Activated CD4-positive, alpha-beta T cell treated with anti-CD3 and anti-CD28 coated beads for 24 hours (primary cell): ENCODE measurements around the gene ZAR1.

Experiments used
- DNase-seq, 2 donors: peaks; one replicate each; pipeline ENCODE4 v3.0.0-alpha.2; 2020; ENCODE audit warnings: low read depth in 2 of 2

Gene ZAR1

DNA sequence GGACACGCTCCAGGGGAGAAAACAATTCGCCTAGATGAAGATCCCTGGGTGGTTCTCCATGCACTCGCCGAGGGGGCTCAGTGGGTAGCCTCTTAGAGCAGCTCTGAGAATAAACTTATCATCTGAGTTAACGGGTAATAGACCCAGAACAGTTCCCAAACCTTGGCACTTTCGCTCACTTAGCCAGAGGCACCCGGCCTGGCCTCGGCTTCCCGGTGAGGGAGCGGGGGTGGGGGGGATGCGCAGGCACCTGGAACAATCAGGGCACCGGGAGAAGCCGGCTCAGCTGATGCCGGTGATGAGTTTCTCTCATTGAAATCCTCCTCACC is 405 bp upstream of the ZAR1 start:
- DNase-seq: no peak

DNA sequence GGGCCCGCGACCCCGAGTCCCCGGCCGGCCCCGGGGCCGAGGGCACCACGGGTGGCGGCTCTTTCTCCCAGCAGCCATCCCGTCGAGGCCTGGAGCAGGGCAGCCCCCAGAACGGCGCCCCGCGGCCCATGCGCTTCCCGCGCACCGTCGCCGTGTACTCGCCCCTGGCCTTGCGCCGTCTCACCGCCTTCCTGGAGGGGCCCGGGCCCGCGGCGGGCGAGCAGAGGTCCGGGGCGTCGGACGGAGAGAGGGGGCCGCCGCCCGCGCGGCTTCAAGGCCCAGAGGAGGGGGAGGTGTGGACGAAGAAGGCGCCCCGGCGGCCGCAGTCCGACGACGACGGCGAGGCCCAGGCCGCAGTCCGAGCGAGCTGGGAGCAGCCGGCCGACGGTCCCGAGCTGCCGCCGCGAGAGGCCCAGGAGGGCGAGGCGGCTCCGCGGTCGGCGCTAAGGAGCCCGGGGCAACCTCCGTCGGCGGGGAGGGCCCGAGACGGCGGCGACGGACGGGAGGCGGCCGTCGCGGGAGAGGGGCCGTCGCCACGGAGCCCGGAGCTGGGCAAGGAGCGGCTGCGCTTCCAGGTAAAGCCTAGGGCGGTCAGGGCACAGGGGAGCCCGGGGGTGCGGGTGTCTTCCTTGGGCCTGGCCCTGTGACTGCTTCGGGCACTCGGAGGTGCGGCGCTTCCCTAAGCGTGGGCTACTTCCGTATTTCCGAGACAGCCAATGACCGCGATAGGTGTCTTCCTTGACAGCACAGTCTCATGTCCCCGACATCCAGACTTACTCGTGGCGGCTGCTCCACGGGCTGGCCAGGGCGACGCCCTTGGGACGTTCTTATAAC is 845 bp downstream of the ZAR1 start:
- no peak for DNase-seq

- DNase-seq: no peak
Measured at GRCh38 chr4:48491514-48492176, 1.6 kb downstream of the ZAR1 start.

- no peak for DNase-seq
Measured at GRCh38 chr4:48493452-48494100, 3.5 kb downstream of the ZAR1 start.

DNA sequence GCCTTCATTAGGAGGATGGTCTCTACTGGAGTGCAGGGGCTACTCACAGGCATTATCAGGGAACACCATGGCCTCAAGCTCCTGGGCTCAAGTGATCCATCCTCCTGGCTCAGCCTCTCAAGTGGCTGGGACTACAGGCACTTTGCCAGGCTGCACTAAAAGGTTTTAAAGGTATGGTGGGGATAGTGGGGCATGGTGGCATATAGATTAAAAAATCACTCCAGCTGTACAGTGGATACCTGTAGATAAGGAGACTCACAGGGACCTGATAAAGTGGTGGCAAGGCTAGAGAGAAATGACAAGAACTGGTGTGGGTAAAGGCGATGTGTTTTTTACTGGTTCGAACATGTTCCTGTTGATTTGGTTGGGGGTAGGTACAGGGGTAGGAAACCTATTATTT is 5.9 kb downstream of the ZAR1 start:
- DNase-seq: no peak

GRCh38 chr4:48498895-48499294 is 8.8 kb downstream of the ZAR1 start:
- DNase-seq: no peak

DNA sequence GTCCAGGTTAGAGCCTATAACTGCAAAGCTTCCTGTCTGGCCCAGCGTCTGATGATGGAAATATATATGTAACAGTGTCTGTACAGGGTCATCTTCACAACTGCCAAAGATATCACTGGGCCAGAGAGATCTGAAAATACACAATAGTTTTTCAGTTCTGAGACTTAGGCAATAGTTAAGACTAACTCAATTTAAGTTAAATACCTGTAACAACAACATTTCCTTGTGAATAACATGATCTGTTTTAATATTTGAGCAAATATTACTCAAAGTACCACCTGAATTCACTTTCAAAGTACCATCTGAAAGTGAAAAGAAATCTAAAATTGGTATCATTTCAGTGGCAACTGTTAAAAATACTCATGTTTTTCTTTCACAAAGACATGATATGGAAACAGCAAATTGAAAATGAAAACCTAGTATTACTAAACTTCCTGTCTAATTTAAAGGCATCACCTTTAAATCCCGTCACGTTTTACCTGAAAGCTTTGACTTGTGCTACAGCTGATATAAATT is 9.6 kb downstream of the ZAR1 start:
- DNase-seq: no peak

- no peak for DNase-seq
Measured at GRCh38 chr4:48503233-48504025, 13.4 kb downstream of the ZAR1 start.

DNA sequence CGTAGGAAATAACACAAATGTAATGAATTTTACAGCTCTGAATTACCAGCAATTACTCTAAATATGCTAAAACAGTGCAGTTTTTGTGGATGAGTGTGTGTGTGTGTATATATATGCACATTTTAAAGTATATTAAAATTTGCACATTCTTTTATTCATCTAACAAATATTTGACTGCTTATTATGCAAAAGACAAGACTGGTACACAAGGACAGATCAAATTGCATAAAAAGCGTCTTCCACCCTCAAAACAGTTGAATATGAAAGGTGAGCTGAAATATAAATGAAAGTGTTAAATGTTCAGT is 13.9 kb downstream of the ZAR1 start:
- no peak for DNase-seq

DNA sequence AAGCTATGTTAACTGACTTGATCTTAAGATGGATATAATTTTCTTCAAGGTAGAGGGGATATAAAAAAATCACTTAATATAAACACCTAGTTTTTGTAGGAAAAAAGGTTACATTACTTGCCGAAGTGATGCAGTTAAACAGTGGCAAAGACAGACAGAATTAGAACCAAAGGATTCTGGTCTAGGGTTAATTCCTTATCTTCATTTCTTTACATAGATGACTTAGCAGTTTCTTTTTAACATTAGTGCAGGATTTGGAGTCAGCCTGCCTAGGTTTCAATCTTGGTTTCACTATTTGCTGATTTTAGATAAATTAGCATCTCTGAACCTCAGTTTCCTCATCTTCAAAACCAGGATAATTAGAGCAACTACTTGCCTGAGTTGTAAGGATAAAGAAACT is 14.3 kb downstream of the ZAR1 start:
- no peak for DNase-seq

- DNase-seq: no peak
Measured at GRCh38 chr4:48506716-48507115, 16.7 kb downstream of the ZAR1 start.

DNA sequence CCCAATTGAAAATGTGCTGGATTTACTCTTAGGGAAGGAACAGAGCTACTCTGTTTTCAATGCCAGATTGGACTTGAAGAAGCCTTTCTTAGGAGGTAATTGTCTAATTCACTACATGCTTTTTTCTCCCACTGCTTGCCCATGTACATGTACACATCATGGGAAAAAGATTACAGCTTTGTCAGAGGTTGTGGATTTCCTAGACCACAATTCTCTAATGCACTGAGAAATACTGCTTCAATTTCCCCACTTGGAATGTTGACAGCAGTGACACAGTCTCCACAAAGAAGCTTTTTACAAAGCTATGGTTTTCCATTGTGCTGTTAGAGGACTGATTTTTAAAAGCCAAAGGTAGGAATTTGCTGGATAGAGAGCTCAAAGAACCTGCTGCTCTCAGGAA is 19.5 kb downstream of the ZAR1 start:
- no peak for DNase-seq

- DNase-seq: no peak
Measured at GRCh38 chr4:48518143-48518542, 28.1 kb downstream of the ZAR1 start.

- no peak for DNase-seq
Measured at GRCh38 chr4:48526406-48526805, 36.4 kb downstream of the ZAR1 start.

DNA sequence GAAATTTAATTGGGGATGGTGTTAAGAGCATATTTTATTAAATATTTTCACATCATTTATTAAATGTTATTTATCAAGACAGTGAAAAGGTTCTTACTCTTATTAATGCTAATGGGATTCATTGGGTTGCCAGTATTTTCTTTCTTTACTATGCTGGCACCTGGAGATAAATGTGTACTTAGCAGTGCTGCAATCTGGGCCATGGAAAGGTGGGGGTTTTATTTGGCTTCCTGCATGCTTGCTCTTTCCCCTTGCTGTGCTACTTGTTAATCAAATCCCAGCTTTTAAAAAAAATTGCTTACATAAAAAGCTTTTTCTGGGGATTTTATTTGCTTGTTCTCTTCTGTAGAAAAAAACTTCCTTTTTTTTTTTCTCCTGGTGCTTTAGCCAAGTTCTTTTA is 48.3 kb downstream of the ZAR1 start:
- no peak for DNase-seq

DNA sequence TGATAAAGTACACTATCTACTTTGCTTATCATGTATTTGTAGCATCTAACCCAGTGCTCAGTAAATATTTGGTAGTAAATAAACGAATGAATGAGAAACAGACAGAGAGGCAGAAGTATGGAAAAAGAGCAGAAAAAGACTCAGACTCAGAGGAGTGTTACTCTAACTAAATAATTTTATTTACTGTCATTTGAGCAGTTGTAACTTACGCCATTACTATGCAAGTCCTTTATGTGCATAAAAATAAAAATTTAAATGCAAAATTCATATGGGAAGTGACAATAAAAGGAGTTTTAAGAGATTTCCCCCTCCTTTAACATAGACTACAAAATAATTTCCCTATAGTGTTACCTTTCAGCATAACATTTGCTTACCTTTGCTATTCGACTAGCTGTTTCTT is 49.5 kb downstream of the ZAR1 start:
- DNase-seq: no peak

DNA sequence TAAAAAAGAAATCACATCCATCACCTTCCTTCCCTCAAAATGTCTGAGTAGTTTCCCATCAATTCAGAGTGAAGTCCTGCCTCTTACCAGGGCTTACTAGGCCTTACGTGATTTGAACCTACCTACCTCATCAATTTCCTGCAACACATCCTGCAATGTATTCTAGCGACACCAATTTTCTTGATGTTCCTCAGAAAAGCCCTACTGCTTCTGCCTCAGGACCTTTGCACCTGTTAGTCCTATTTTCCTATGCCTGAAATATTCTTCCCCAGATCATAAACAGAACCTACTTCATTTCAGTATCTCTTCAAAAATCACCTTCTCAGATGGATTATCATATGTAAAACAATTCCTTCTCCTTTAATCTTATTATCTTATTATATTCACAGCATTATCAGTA is 52.8 kb downstream of the ZAR1 start:
- DNase-seq: no peak

GRCh38 chr4:48543796-48544195 is 53.7 kb downstream of the ZAR1 start:
- DNase-seq: no peak
